IMR-90 (cell line): ENCODE results near the gene TMEM170A. TPM values are rescaled to one million over a fixed set of nuclear protein-coding genes. Genes with fewer than 3 reads are reported as not detected.
"Not testable (repeated sequence)": the region's sequence is repeated elsewhere in the genome, so short reads cannot be mapped to it uniquely, and the experiment has no call there.

Experiments used
- ATAC-seq: fragments of 200-7000 bp; cut with Tn5 transposase; 2 replicates; pipeline ENCODE4 v1.9.1; 2020; ENCODE audit warnings: low read depth, mild to moderate bottlenecking, moderate library complexity
- BruUV-seq: library from RNA; stranded (reverse); fragments of 400-500 nt; replicated peaks from 2 replicates; lab custom pipeline; 2021; lab: Mats Ljungman, UMichigan
- CTCF ChIA-PET: fragments of 300-600 bp; formaldehyde crosslinking; extraction: SDS; loops from one replicate; lab custom pipeline; 2021; ENCODE audit warnings: antibody characterized with exemption; lab: Yijun Ruan, JAX
- POLR2A ChIA-PET: fragments of 300-600 bp; sonication (Branson Sonifier 250); formaldehyde crosslinking; loops from one replicate; lab custom pipeline; 2022; ENCODE audit warnings: antibody characterized with exemption; ENCODE audit not compliant: unreplicated experiment; lab: Charles Lee
- DNase-seq: peaks from one replicate; pipeline ENCODE4 v3.0.0; 2013
- H2AFZ ChIP-seq: replicated peaks from 2 replicates; pipeline ENCODE3; 2013; ENCODE audit warnings: low read length, mild to moderate bottlenecking; ENCODE audit not compliant: poor library complexity
- H2AK5ac ChIP-seq: 2 replicates; pipeline ENCODE4 v1.6.1; 2013; ENCODE audit warnings: low read depth, low read length, inconsistent platforms
- H2AK9ac ChIP-seq: replicated peaks from 2 replicates; pipeline ENCODE3; 2013; ENCODE audit warnings: mild to moderate bottlenecking, low read depth, low read length, moderate library complexity; ENCODE audit not compliant: poor library complexity
- H2BK120ac ChIP-seq: 2 replicates; pipeline ENCODE4 v1.6.1; 2013; ENCODE audit warnings: low read depth, low read length, inconsistent platforms
- H2BK15ac ChIP-seq: 3 replicates; pipeline ENCODE4 v1.6.1; 2013; ENCODE audit warnings: low read depth, low read length, inconsistent platforms
- H2BK20ac ChIP-seq: 2 replicates; pipeline ENCODE4 v1.6.1; 2013; ENCODE audit warnings: low read depth, mild to moderate bottlenecking, inconsistent platforms, low read length, moderate library complexity
- H2BK5ac ChIP-seq: 2 replicates; pipeline ENCODE4 v1.6.1; 2013; ENCODE audit warnings: mild to moderate bottlenecking, low read depth, low read length, inconsistent platforms; ENCODE audit not compliant: poor library complexity, severe bottlenecking
- H3K14ac ChIP-seq: replicated peaks from 2 replicates; pipeline ENCODE4 v1.6.1; 2013; ENCODE audit warnings: low read depth, low read length, inconsistent platforms
- H3K18ac ChIP-seq: 2 replicates; pipeline ENCODE4 v1.6.1; 2013; ENCODE audit warnings: low read depth, low read length, control low read depth
- H3K23ac ChIP-seq: 2 replicates; pipeline ENCODE4 v1.6.1; 2013; ENCODE audit warnings: low read depth, low read length, inconsistent platforms
- H3K27ac ChIP-seq: 2 replicates; pipeline ENCODE4 v1.5.1; 2013; ENCODE audit warnings: mild to moderate bottlenecking, control low read depth, low read length; ENCODE audit not compliant: insufficient read depth
- H3K27me3 ChIP-seq: 2 replicates; pipeline ENCODE4 v1.6.1; 2013; ENCODE audit warnings: low read length; ENCODE audit not compliant: control insufficient read depth, insufficient read depth
- H3K36me3 ChIP-seq: 2 replicates; pipeline ENCODE4 v1.6.1; 2013; ENCODE audit warnings: low read length, mixed read lengths; ENCODE audit not compliant: control insufficient read depth, insufficient read depth
- H3K4ac ChIP-seq: 2 replicates; pipeline ENCODE4 v1.6.1; 2013; ENCODE audit warnings: low read depth, low read length, inconsistent platforms
- H3K4me1 ChIP-seq: 2 replicates; pipeline ENCODE4 v1.6.1; 2013; ENCODE audit warnings: low read length, mixed read lengths; ENCODE audit not compliant: control insufficient read depth, insufficient read depth
- H3K4me2 ChIP-seq: 2 replicates; pipeline ENCODE4 v1.6.1; 2013; ENCODE audit warnings: low read depth, mild to moderate bottlenecking, control low read depth, low read length, moderate library complexity
- H3K4me3 ChIP-seq: 2 replicates; pipeline ENCODE4 v1.5.1; 2013; ENCODE audit warnings: low read depth, mild to moderate bottlenecking, control low read depth, low read length, moderate library complexity; ENCODE audit not compliant: insufficient read depth
- H3K56ac ChIP-seq: 2 replicates; pipeline ENCODE4 v1.6.1; 2013; ENCODE audit warnings: low read length, inconsistent platforms; ENCODE audit not compliant: insufficient read depth; ENCODE audit errors: extremely low read depth
- H3K79me1 ChIP-seq, 2 experiments: 2 replicates each; pipeline ENCODE4 v1.6.1; 2013; ENCODE audit warnings: low read length in 2 of 2, inconsistent platforms in 1 of 2, low read depth in 1 of 2
- H3K9ac ChIP-seq: 2 replicates; pipeline ENCODE4 v1.6.1; 2013; ENCODE audit warnings: low read depth, low read length, control low read depth
- H3K9me1 ChIP-seq: 2 replicates; pipeline ENCODE4 v1.6.1; 2013; ENCODE audit warnings: low read length, inconsistent platforms; ENCODE audit not compliant: insufficient read depth
- H3K9me3 ChIP-seq: 2 replicates; pipeline ENCODE4 v1.6.1; 2013; ENCODE audit warnings: low read length; ENCODE audit not compliant: control insufficient read depth, insufficient read depth
- H4K20me1 ChIP-seq: 2 replicates; pipeline ENCODE4 v1.6.1; 2013; ENCODE audit warnings: low read length, inconsistent platforms; ENCODE audit not compliant: insufficient read depth
- H4K5ac ChIP-seq: 2 replicates; pipeline ENCODE4 v1.6.1; 2013; ENCODE audit warnings: mild to moderate bottlenecking, low read depth, low read length, control low read depth
- H4K8ac ChIP-seq, 2 experiments: 2 replicates each; pipeline ENCODE4 v1.6.1; 2013; ENCODE audit warnings: low read depth in 2 of 2, low read length in 2 of 2, control low read depth in 1 of 2, inconsistent platforms in 1 of 2
- H4K91ac ChIP-seq: 2 replicates; pipeline ENCODE4 v1.6.1; 2013; ENCODE audit warnings: low read depth, low read length, inconsistent platforms; ENCODE audit not compliant: insufficient read depth
- WGBS, 2 experiments: methylation state at CpG; one replicate each; pipeline versions ENCODE4 v1.1.5 to v1.1.7; 2013; ENCODE audit warnings: missing lambda C conversion rate in 2 of 2; ENCODE audit not compliant: insufficient read length in 1 of 2; ENCODE audit errors: extremely low coverage in 2 of 2; 5-methylcytosine and 5-hydroxymethylcytosine counted together
- dilution Hi-C: fragments of 300-500 bp; cut with HindIII; formaldehyde crosslinking; loops from one replicate; pipeline ENCODE4 v1.14.3; 2018; ENCODE audit warnings: low sequenced_read_pairs; ENCODE audit not compliant: unreplicated experiment
- in situ Hi-C: fragments of 300-500 bp; cut with MboI; formaldehyde crosslinking; loops from 3 replicates; pipeline ENCODE4 v1.14.3; 2019; ENCODE audit warnings: low sequenced_read_pairs, inconsistent platforms, mixed read lengths
- intact Hi-C: fragments of 100-400 bp; cut with micrococcal nuclease; formaldehyde crosslinking; loops from 2 replicates; pipeline ENCODE4 v1.10.0; 2022
- polyA plus RNA-seq, 3 experiments: library from polyadenylated mRNA; depleted of rRNA; stranded (reverse); fragments of >200 nt; gene quantifications; 2 replicates each; pipeline ENCODE4 v1.2.3, GENCODE V29; 2012; ENCODE audit warnings: low replicate concordance in 1 of 3
- total RNA-seq: library from RNA; depleted of rRNA; stranded (reverse); fragments of >200 nt; gene quantifications from 2 replicates; pipeline ENCODE4 v1.2.3, GENCODE V29; 2012

Gene TMEM170A
- total and polyA plus RNA-seq, 2 of the 4 experiments (the other 2 are of a cell fraction): 7.3 to 10.9 TPM

DNA sequence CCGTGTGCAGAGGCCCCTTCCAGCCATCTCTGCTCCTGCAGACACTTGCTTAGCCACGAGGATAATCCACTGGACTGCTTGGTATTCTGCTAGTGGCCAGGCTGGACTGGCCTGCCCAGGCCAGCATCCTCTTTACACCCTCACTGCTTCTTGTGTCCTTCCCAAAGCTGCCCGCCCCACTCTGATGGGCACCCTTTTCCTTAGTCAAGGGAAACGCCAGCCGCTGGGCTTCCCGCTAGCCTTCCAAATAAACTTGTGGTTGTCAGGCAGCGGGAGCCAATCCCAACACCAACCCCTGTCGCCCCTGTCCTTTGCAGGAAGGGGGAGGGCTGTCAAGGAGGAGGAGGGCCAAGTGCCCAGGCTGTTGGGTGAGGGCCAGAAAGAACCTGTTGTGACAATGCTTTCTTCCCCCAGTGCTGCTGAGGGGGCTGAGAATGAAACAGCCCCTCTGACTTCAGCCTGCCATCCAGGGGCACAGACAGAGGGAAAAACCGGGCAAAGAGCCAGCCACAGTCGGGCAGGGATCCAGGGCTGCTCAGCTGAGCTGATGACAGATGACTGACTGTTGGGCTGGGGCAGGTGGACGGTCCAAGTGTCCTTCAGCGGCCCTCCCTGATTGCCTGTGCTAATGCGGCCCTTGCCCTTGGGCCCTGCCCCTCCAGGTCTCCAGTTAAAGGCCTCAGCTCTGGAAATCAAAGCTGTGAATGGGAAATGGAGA is 34.3 kb upstream of the TMEM170A start:
- H2BK5ac ChIP-seq, dilution Hi-C loops, H4K20me1 ChIP-seq, H3K14ac ChIP-seq, H3K4me1 ChIP-seq, H3K4ac ChIP-seq, H3K4me3 ChIP-seq, H4K8ac ChIP-seq, H3K9me3 ChIP-seq, in situ Hi-C loops, H2BK15ac ChIP-seq, H3K9ac ChIP-seq, H3K56ac ChIP-seq, H4K5ac ChIP-seq, H2AK9ac ChIP-seq, POLR2A ChIA-PET, ATAC-seq, H3K79me1 ChIP-seq, H3K27ac ChIP-seq, H2AFZ ChIP-seq, H3K4me2 ChIP-seq, H2BK20ac ChIP-seq, DNase-seq, BruUV-seq, H3K9me1 ChIP-seq, H3K23ac ChIP-seq, H4K91ac ChIP-seq, H2AK5ac ChIP-seq, H3K18ac ChIP-seq, H3K36me3 ChIP-seq, H2BK120ac ChIP-seq, CTCF ChIA-PET, intact Hi-C loops: not testable (repeated sequence)
- H3K27me3 ChIP-seq: peaks cover 16% of the 10 kb centered on the region
- WGBS, 2 experiments: no CpG with 5 or more reads among the region's 13 CpGs
